WERI-Rb-1 (cell line): ENCODE data around the gene PIP5K1B.

Experiments
- DNase-seq: peaks from one replicate; pipeline ENCODE4 v3.0.0-alpha.2; 2020
- H3K27ac ChIP-seq: fragments of 250-450 bp; sonication (Bioruptor Pico); 2 replicates; pipeline ENCODE4 v1.5.1; 2020; ENCODE audit warnings: mild to moderate bottlenecking, moderate library complexity
- H3K27me3 ChIP-seq: fragments of 250-450 bp; sonication (Bioruptor Pico); 2 replicates; pipeline ENCODE4 v1.5.1; 2021; ENCODE audit warnings: mild to moderate bottlenecking, low read depth, moderate library complexity; ENCODE audit not compliant: insufficient read depth, severe bottlenecking
- H3K36me3 ChIP-seq: fragments of 250-450 bp; sonication (Bioruptor Pico); 2 replicates; pipeline ENCODE4 v1.5.1; 2020; ENCODE audit warnings: mild to moderate bottlenecking, moderate library complexity
- H3K4me3 ChIP-seq: 2 replicates; pipeline ENCODE4 v1.5.1; 2011; ENCODE audit warnings: low read depth, mild to moderate bottlenecking, control low read depth, low read length
- H3K9me3 ChIP-seq: fragments of 250-450 bp; sonication (Bioruptor Pico); 2 replicates; pipeline ENCODE4 v1.5.1; 2021; ENCODE audit warnings: mild to moderate bottlenecking, moderate library complexity; ENCODE audit not compliant: severe bottlenecking
- CTCF ChIP-seq: IDR thresholded peaks from 2 replicates; pipeline ENCODE4 v1.5.1; 2011; ENCODE audit warnings: low read depth, mild to moderate bottlenecking, control low read depth, inconsistent platforms, low read length

Gene PIP5K1B

GRCh38 chr9:69056191-69056815 lies 351.3 kb downstream of the PIP5K1B start:
- no peak for TF ChIP-seq CTCF
- DNase-seq = no peak
- Histone ChIP-seq H3K36me3 (peaks cover 21% of the 10 kb centered on the region), H3K9me3 (no peaks in the 10 kb centered on the region), H3K4me3 (no peak overlapping the region), H3K27me3 (no peaks in the 10 kb centered on the region), H3K27ac (no peak overlapping the region)

GRCh38 chr9:69058101-69058500 lies 353.1 kb downstream of the PIP5K1B start:
- TF ChIP-seq CTCF = no peak
- Histone ChIP-seq H3K27ac (no peak overlapping the region), H3K4me3 (no peak overlapping the region), H3K9me3 (no peaks in the 10 kb centered on the region), H3K27me3 (no peaks in the 10 kb centered on the region), H3K36me3 (peaks cover 21% of the 10 kb centered on the region)
- no peak for DNase-seq
